Measurements from ENCODE around the gene HYI.
"Not testable (repeated sequence)": the region's sequence is repeated elsewhere in the genome, so short reads cannot be mapped to it uniquely, and the experiment has no call there.

The HYI gene

GRCh38 chr1:43421396-43421795 is 32.3 kb downstream of the HYI start:
- intact Hi-C loops (cut with micrococcal nuclease) = no loop called here
- Mint-ChIP-seq H3K36me3 (ENCODE audit: low read depth) (no peaks in the 10 kb centered on the region), H3K27me3 (no peaks in the 10 kb centered on the region), H3K4me3 (no peak overlapping the region), H3K27ac (no peak overlapping the region), H3K9me3 (no peaks in the 10 kb centered on the region), H3K4me1 (ENCODE audit: low read depth) (no peaks in the 10 kb centered on the region)

- Mint-ChIP-seq H3K27ac (no peak overlapping the region), H3K36me3 (ENCODE audit: low read depth) (no peaks in the 10 kb centered on the region), H3K27me3 (no peaks in the 10 kb centered on the region), H3K9me3 (no peaks in the 10 kb centered on the region), H3K4me3 (no peak overlapping the region), H3K4me1 (ENCODE audit: low read depth) (no peaks in the 10 kb centered on the region)
- intact Hi-C loops (cut with micrococcal nuclease) = no loop called here
These were observed 32.9 kb downstream of the HYI start for GRCh38 chr1:43420874-43421273.

GRCh38 chr1:43419627-43420425 is 33.9 kb downstream of the HYI start:
- H3K27me3 Mint-ChIP-seq = no peaks in the 10 kb centered on the region
- peaks cover 4% of the 10 kb centered on the region for H3K4me1 Mint-ChIP-seq (ENCODE audit: low read depth)
- H3K27ac Mint-ChIP-seq = no peak overlapping the region
- intact Hi-C loops (cut with micrococcal nuclease) = no loop called here
- no peak overlapping the region for H3K4me3 Mint-ChIP-seq
- peaks cover 5% of the 10 kb centered on the region for H3K36me3 Mint-ChIP-seq (ENCODE audit: low read depth)
- H3K9me3 Mint-ChIP-seq = no peaks in the 10 kb centered on the region

- H3K4me3 Mint-ChIP-seq = no peak overlapping the region
- no peaks in the 10 kb centered on the region for H3K27me3 Mint-ChIP-seq
- no peak overlapping the region for H3K27ac Mint-ChIP-seq
- intact Hi-C loops (cut with micrococcal nuclease) = no loop called here
- H3K4me1 Mint-ChIP-seq (ENCODE audit: low read depth) = peaks cover 5% of the 10 kb centered on the region
- peaks cover 9% of the 10 kb centered on the region for H3K36me3 Mint-ChIP-seq (ENCODE audit: low read depth)
- H3K9me3 Mint-ChIP-seq = no peaks in the 10 kb centered on the region
These were observed 34.9 kb downstream of the HYI start for GRCh38 chr1:43418858-43419257.

- H3K4me3 Mint-ChIP-seq = no peak overlapping the region
- H3K27ac Mint-ChIP-seq = no peak overlapping the region
- no peaks in the 10 kb centered on the region for H3K9me3 Mint-ChIP-seq
- peaks cover 30% of the 10 kb centered on the region for H3K36me3 Mint-ChIP-seq (ENCODE audit: low read depth)
- H3K27me3 Mint-ChIP-seq = no peaks in the 10 kb centered on the region
- peaks cover 5% of the 10 kb centered on the region for H3K4me1 Mint-ChIP-seq (ENCODE audit: low read depth)
- intact Hi-C loops (cut with micrococcal nuclease) = no loop called here
These were observed 37.8 kb downstream of the HYI start for GRCh38 chr1:43415901-43416300.

GRCh38 chr1:43414634-43415223 is 39.0 kb downstream of the HYI start:
- peaks cover 5% of the 10 kb centered on the region for H3K4me1 Mint-ChIP-seq (ENCODE audit: low read depth)
- intact Hi-C loops (cut with micrococcal nuclease) = loop anchor here (1.0 kb wide), 2 partner anchors 176 to 187 kb away; no protein-coding TSS in a partner anchor
- no peak overlapping the region for H3K4me3 Mint-ChIP-seq
- peaks cover 41% of the 10 kb centered on the region for H3K36me3 Mint-ChIP-seq (ENCODE audit: low read depth)
- H3K27me3 Mint-ChIP-seq = no peaks in the 10 kb centered on the region
- no peak overlapping the region for H3K27ac Mint-ChIP-seq
- H3K9me3 Mint-ChIP-seq = no peaks in the 10 kb centered on the region

- H3K4me3 Mint-ChIP-seq; H3K27me3 Mint-ChIP-seq; intact Hi-C loops (cut with micrococcal nuclease); H3K27ac Mint-ChIP-seq; H3K4me1 Mint-ChIP-seq (ENCODE audit: low read depth); H3K9me3 Mint-ChIP-seq: not testable (repeated sequence)
- H3K36me3 Mint-ChIP-seq (ENCODE audit: low read depth) = peaks cover 54% of the 10 kb centered on the region
These were observed 40.3 kb downstream of the HYI start for GRCh38 chr1:43413426-43413825.

GRCh38 chr1:43410571-43410970 is 43.2 kb downstream of the HYI start:
- peaks cover 5% of the 10 kb centered on the region for H3K4me1 Mint-ChIP-seq (ENCODE audit: low read depth)
- H3K27ac Mint-ChIP-seq = no peak overlapping the region
- H3K36me3 Mint-ChIP-seq (ENCODE audit: low read depth) = peaks cover 78% of the 10 kb centered on the region
- H3K9me3 Mint-ChIP-seq = no peaks in the 10 kb centered on the region
- H3K27me3 Mint-ChIP-seq = no peaks in the 10 kb centered on the region
- no peak overlapping the region for H3K4me3 Mint-ChIP-seq
- intact Hi-C loops (cut with micrococcal nuclease) = no loop called here

- H3K9me3 Mint-ChIP-seq = no peaks in the 10 kb centered on the region
- H3K36me3 Mint-ChIP-seq (ENCODE audit: low read depth) = peaks cover 88% of the 10 kb centered on the region
- H3K4me1 Mint-ChIP-seq (ENCODE audit: low read depth) = peaks cover 16% of the 10 kb centered on the region
- H3K27ac Mint-ChIP-seq = no peak overlapping the region
- H3K27me3 Mint-ChIP-seq = no peaks in the 10 kb centered on the region
- intact Hi-C loops (cut with micrococcal nuclease) = no loop called here
- no peak overlapping the region for H3K4me3 Mint-ChIP-seq
These were observed 47.9 kb downstream of the HYI start for GRCh38 chr1:43405876-43406234.

- Mint-ChIP-seq H3K4me1 (ENCODE audit: low read depth) (peaks cover 16% of the 10 kb centered on the region), H3K36me3 (ENCODE audit: low read depth) (peaks cover 87% of the 10 kb centered on the region), H3K4me3 (no peak overlapping the region), H3K27me3 (no peaks in the 10 kb centered on the region), H3K27ac (no peak overlapping the region), H3K9me3 (no peaks in the 10 kb centered on the region)
- intact Hi-C loops (cut with micrococcal nuclease) = no loop called here
These were observed 48.4 kb downstream of the HYI start for GRCh38 chr1:43405219-43405875.

- peaks cover 82% of the 10 kb centered on the region for H3K36me3 Mint-ChIP-seq (ENCODE audit: low read depth)
- H3K27ac Mint-ChIP-seq = no peak overlapping the region
- H3K9me3 Mint-ChIP-seq = no peaks in the 10 kb centered on the region
- H3K4me3 Mint-ChIP-seq = no peak overlapping the region
- no peaks in the 10 kb centered on the region for H3K27me3 Mint-ChIP-seq
- H3K4me1 Mint-ChIP-seq (ENCODE audit: low read depth) = peaks cover 16% of the 10 kb centered on the region
- intact Hi-C loops (cut with micrococcal nuclease) = no loop called here
These were observed 49.4 kb downstream of the HYI start for GRCh38 chr1:43404353-43404752.

GRCh38 chr1:43402089-43402865 is 51.5 kb downstream of the HYI start:
- Mint-ChIP-seq H3K27me3 (no peaks in the 10 kb centered on the region), H3K4me3 (no peak overlapping the region), H3K9me3 (no peaks in the 10 kb centered on the region), H3K4me1 (ENCODE audit: low read depth) (peaks cover 25% of the 10 kb centered on the region), H3K36me3 (ENCODE audit: low read depth) (peaks cover 65% of the 10 kb centered on the region), H3K27ac (no peak overlapping the region)
- intact Hi-C loops (cut with micrococcal nuclease) = no loop called here
